ENCODE data around the gene CDC42BPA.
A peak's percentile ranks its signal among the peaks of the same experiment; 100 is the strongest.
"Not testable (repeated sequence)": the region's sequence is repeated elsewhere in the genome, so short reads cannot be mapped to it uniquely, and the experiment has no call there.

Gene CDC42BPA

DNA sequence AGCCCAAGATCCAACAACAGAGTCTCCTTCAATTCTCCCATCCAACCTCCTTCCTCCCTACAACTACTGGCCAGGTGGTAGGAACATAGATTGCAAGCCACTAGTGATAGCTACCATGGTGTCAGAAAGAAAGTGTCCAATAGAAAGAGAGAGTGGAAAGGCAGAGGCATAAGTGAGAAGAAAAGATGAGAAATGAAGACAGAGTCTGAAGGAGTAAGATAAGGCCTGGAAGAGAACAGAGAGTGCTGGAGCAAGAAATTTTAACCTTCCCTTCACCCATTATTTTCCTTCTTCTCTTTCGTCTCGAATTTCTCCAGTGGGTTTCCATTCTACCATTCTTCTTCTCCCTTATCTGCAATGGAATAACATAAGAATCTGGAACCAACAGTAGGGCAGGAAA lies 57.9 kb downstream of the CDC42BPA start:
- DNase-seq: no peak

DNA sequence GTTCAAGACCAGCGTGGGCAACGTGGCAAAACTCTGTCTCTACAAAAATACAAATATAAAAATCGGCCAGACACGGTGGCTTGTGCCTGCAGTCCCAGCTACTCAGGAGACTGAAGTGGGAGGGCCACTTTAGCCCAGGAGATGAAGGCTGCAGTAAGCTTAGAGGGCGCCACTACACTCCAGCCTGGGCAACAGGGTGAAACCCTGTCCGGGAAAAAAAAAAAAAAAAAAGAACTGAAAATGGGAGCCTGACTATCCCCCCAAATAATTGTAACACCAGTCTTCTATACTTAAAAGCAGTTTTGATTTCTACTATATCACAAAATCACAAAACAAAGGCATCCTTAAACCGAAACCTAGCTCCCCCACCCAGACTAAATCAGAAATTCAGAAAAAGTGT lies 60.3 kb downstream of the CDC42BPA start:
- DNase-seq: no peak

DNA sequence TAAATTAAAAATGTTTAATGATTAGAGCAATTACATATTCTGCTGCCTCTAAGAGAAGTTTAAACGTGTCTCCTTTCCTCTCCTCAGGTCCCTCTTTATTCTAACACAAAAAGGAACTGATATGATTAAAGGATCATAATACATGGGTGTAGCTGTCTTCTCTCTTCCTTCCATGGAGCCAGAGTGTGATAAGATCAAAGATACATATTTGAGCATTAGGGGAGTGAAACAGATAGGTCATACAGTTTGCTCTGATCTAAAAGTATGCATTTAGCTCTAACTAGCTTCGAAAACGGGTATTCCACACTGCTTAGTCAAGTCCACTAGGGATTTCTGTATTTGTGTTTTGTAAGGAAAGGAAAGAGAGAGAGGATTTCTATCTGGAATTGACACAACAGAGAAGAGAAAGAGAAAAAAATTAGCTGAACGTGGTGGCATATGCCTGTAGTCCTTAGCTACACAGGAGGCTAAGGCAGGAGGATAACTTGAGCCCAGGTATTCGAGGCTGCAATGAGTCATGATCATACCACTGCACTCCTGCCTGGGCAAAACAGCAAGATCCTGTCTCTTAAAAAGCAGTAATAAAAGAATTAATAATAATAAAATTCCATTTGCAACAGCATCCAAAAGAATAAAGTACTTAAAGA lies 63.1 kb downstream of the CDC42BPA start:
- no peak for DNase-seq

DNA sequence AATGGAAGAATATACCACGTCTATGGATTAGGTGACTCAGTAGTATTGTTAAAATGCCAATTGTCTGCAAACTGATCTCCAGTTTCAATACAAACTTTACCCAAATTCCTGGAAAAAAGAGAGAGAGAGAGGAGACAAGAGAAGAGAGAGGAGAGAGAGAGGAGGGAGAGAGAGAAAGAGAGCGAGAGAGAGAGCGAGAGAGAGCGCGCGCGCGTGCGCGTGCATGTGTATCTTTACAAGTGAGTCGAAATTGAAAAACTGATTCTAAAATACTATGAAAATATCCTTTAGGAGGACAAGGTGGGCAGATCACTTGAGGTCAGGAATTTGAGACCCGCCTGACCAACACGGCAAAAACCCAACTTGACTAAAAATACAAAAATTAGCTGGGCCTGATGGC lies 65.2 kb downstream of the CDC42BPA start:
- no peak for DNase-seq

DNA sequence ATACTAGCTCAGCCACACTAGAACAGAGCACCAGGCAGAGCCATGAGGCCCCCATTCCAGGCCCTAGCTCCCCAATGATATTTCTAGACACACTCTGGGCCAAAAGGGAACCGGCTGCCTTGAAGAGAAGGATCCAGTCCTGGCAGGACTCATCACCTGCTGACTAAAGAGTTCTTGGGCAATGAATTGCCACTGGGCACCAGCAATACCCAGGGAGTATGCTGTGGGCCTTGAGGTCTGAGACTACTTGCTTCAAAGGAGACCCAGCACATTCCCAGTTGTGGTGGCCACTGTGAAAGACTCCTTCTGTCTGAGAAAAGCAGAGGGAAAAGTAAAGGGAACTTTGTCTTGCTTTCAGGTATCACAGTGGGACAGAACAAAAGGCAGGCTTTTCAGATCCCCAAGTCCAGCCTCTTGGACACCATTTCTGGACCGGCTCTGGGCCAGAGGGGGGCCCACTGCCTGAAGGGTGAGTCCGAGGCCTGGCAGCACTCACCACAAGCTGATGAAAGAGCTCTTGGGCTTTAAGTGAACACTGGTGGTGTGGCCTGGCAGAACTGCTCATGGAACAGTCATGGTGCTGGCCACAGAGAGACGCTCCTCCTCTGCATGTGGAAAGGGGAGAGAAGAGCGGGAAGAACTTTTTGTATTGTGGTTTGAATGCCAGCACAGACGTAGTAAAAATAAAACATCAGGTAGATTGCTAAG lies 72.5 kb downstream of the CDC42BPA start:
- DNase-seq: no peak

DNA sequence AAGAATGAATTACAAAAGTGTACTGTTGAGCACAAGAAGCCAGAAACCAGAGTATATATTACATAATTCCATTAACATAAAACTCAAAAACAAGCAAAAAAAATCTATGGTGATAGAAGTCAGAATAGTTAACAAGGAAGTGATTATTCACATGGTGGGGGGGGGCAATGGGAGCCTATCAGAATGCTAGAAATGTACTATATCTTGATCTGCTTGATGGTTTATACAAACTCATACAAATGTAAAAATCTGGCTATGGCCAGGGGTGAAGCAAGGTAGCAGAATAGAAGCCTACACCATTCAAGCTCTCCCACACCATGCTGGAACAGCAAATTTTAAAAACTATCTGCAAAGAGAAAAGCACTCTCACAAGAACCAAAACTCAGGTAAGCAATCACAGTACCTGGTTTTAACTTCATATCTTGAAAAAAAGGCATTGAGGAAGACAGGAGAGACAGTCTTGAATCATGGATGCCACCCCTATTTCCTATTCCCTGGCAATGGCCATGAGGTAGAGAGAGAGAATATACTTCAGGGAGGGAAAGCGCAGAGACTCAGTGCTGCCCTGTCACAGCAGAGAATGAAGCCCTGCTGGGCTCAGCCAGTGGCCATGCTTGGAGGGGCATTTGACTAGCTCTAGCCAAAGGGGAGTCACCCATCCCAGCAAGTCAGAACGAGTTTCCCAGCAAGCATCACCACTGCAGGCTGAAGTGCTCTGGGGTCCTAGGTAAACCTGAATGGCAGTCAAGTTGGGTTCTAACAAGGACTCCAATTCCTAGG lies 73.8 kb downstream of the CDC42BPA start:
- DNase-seq: no peak

DNA sequence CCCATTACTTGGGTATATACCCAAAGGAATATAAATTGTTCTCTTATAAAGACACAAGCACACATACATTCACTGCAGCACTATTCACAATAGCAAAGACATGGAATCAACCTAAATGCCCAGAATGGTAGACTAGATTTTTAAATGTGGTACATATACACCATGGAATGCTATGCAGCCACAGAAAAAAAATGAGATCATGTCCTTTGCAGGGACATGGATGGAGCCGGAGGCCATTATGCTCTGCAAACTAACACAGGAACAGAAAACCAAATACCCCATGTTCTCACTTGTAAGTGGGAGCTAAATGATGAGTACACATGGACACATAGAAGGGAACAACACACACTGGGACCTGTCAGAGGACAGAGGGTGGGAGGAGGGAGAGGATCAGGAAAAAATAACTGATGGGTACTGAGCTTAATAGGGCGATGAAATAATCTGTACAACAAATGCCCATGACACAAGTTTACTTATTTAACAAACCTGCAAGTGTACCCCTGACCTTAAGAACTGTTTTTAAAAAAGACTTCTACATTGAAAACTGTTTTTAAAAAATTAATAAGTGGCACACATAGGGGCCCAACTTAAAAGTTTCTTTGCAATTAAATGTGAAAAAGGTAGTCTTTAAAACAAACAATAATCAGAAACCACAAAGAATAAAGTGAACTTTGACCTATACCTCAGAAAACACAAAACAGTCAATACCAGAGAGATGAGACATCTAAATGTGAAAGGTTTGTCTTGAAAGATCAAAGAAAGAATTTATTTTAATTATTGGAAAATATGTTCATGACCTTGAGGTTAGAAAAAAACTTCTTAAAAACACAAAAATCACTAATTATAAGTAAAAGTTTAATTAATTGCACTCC lies 75.2 kb downstream of the CDC42BPA start:
- DNase-seq: no peak

DNA sequence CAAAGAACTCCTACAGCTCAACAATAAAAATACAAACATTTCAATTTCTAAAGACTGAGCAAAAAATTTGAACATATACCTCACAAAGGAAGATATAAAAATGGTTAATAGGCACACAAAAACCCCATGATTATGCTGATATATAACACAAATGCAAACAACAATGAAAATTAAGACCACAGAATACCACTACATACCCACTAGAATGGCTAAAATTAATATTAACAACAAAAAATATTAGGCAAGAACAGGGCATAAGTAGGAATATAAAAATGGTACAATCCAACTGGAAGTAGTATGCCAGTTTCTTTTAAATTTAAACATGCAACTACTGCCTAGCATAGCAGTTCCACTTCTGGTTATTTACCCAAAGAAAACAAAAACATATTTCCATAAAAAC lies 77.3 kb downstream of the CDC42BPA start:
- no peak for DNase-seq

DNA sequence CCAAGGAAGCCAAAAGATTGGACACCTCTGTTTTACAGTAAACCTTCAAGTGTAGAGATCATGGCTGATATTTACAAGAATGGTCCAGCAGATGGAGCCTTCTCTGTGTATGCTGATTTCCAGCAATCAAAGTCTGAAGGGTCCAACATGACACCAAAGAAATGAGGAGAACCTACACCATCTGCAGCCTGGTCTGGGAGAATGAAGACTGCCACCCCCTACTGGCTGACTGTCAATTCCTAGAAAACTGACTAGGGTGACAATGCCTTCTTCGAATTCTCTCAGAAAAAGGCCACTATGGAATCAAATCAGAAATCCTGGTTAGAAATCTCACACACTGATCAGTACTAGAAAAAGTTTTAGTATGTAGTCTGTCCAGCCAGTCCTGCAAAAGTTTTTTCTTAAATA lies 83.3 kb downstream of the CDC42BPA start:
- no peak for DNase-seq

DNA sequence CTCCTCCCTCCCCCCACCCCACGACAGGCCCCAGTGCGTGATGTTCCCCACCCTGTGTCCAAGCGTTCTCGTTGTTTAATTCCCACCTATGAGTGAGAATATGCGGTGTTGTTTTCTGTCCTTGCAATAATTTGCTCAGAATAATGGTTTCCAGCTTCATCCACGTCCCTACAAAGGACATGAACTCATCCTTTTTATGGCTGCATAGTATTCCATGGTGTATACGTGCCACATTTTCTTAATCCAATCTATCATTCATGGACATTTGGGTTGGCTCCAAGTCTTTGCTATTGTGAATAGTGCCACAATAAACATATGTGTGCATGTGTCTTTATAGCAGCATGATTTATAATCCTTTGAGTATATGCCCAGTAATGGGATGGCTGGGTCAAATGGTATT lies 87.2 kb downstream of the CDC42BPA start:
- not testable (repeated sequence) for DNase-seq

DNA sequence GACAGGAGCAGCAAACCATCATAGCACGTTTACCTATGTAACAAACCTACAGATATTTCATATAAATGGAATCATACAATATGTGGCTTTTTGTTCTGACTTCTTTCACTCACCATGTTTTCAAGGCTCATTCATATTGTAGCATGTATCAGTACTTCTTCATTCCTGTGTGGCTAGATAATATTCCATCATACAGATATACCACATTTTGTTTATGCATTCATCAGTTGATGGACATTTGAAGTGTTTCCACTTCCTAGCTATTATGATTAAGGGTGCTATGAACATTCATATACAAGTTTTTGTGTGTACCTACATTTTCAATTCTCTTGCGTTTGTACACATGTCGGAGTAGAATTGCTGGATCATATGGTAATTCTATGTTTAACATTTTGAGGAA lies 90.1 kb downstream of the CDC42BPA start:
- DNase-seq: no peak

DNA sequence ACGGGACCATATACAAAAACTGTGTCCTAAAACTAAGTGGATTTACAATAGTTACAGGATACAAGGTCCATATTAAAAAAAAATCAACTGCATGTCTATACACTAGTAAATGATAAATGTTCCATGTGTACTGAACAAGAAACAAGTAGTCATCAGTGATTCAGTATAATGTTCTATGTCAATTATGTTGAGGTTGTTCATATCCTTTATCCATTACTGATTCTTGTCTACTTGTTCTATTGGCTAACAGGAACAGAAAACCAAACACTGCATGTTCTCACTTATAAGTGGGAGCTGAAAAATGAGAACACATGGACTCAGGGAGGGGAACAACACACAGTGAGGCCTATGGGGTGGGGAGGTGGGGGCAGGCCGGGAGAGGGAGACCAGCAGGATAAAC lies 90.5 kb downstream of the CDC42BPA start:
- no peak for DNase-seq

DNA sequence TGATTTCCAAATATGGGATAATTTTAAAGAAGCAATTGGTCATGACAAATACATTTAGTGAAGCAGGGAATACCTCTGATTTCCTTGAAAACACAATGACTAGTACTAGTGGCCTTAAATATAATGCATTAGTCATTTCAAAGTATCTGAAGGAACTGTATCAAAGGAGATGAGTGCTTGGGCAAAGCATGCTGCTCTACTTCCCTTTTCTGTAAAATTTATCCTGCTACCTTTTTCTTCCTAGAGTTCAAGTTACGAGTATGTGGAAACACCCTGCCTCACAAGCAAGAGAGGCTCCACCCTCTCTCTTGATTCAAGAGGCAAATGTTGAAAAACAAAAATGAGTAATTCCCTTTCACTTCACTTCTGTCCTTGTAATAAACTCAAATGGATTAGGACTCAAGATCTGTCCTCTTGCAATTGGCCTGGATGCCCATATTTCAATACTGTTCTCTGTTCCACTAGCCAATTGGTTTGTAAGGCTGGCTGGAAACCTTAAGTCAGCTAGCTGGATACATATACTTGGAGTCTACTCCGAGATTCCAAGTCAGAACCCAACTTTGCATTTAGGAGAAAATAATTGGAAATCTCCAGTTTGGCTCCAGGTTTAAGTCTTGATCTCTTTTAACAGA lies 92.5 kb downstream of the CDC42BPA start:
- DNase-seq: no peak

DNA sequence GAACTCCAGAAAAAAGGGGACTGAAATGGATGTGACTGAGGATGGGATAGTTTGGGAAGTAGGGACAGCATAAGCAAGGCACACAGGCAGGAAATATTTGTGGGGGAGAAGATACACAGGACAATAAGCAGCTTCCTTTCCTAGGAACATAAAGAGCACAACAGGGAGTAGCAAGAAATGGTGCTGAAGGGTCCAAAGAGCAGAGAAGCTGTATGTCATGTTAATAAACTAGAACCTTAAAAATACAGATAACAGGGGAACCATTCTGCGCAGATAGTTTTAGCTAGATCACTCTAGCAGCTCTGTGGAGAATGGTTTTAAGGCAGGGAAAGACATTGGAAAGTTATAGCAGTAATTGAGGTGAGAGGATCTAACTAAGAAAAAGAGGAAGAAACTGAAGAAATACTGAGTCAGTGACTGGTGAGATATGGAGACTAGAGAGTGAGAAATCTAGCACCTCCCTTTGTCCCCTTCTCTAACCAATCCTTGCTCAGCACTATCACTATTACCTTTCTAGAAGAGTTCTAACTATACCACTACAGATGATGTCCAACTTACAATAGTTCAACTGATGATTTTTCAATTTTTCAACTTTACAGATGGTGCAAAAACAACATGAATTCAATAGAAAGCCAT lies 95.0 kb downstream of the CDC42BPA start:
- DNase-seq: no peak

DNA sequence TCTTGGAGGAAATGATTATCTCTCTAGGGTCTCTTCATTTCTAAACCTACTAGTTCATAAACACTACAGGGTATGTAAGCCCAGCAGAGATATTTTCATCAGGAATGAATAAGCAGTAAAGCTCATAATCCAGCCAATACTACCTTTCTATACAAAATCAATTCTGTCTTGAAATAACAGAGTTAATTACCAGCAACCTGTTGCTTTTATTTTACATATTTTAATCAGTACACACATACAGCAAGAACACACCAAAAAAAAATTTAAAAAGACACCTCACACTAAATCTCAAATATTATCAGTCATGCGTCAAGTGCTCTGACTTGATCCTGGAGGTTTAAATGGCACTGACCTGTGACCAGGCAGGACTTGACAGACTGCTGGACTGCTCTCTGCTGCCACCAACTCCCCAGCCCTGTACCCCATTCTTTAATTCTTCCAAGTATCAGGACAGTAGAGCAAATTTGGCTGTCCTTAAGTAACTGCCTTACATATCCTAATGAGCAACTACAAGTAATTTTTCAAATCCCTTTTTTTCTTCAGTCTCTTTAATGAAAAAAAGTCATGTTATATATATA lies 98.5 kb downstream of the CDC42BPA start:
- no peak for DNase-seq

DNA sequence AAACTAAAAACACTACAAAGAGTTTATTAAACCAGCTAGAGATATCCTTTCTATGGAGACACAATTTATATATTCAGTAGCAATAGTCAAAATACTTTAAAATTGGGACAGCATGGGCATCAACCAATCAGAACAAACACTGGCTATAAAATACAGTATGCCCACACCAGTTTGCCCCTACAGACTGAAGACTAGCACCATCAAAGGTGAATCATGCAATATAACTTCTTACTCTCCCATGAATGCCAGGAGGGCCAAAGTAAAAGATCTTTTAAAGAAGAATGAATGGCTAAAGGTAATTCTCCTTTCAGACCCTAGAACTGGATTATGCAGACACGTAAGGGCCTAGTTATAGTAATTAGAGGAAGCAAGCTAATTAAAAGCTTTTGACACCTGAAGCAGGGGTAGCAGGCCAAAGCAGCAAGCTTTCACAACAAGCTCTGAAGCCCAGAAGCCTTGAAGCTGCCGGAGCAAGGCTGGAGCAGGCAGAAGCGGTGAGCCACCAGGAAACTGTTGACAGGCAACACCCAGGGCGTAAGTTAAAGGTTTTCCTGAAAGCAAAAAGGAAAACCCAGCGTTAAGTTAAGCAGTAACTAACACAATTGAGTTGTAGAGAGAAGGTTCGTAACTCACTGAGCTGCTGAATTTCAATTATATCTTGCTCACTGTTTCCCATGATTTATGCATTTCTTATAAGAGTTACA lies 99.3 kb downstream of the CDC42BPA start:
- DNase-seq: peak; percentile 53

DNA sequence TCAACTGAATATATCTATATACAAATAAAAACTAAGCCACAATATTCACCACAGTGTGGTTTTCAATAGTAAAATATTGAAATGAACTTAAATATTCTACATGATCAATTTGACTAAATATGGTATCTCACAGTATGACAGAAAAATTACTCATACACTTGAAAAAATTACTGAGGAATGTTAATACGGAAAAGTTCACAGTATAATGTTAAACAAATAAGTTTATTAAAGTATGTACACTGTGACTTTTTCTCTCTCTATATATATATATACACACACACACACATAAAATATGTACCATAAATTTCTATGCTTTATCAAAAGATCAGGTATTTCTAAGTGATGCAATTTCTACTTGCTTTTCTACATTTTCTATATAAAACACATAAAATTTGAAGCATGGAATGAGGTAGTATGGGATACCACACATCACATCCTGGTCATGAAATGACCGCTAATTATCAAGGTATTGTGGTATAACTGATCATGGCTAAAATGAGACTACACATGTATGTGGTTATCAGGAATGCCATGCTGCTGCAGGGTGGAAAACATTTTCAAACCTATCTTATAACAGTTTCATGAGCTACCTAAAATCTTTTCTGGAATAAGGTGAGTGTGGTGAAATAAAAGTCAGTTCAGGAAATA lies 102.3 kb downstream of the CDC42BPA start:
- DNase-seq: no peak

DNA sequence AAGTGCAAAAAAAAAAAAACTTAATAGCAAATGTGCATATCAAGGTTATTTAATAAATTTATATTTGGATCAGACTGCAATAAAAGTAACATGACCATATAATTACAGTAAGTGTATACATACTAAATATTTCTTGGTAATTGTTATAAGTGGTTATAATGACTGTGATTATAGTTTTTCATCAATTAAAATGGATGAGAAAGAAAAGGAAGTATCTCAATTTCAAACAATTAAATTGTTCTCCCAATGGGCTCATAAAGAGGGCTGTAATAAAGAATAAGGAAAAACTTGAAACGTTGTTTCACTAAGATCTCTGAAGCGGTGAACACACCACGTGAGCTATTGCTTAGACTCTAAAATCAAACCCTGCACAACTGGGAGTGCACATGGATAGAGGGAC lies 104.1 kb downstream of the CDC42BPA start:
- DNase-seq: no peak

DNA sequence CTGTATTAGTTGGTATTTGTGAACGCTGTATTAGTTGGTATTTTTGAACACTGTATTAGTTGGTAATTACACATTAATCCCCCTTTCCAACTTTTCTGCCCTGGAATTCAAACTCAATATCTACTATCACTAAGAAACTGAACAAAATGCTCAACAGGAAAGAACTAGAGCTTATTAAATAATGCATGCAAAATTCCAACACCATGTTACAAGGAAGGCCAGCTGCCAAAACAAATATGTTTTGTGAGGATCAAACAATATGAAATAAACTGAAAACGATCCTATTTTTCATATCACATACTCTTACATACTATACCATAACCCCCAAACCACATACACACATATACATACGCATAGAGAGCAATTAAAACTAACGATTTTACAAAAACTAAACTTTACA lies 104.9 kb downstream of the CDC42BPA start:
- DNase-seq: no peak

DNA sequence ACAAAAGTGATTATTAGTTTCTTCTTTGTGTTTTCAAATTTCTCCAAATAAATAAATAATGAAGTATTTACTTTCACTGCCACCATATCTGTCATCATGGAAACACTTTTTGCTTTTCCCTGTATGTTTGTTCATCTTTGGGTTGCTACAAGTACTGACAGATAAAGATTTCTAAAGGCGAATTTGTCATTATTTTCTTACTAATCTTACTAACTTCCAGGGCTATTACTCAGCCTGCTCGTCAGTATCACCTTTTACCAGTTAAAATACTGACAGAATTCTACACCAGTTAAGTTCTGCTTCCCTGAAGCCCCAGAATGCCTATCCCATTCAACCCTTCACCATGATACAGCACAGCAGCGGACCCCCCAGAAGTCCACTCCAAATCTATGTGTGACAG lies 106.1 kb downstream of the CDC42BPA start:
- no peak for DNase-seq

DNA sequence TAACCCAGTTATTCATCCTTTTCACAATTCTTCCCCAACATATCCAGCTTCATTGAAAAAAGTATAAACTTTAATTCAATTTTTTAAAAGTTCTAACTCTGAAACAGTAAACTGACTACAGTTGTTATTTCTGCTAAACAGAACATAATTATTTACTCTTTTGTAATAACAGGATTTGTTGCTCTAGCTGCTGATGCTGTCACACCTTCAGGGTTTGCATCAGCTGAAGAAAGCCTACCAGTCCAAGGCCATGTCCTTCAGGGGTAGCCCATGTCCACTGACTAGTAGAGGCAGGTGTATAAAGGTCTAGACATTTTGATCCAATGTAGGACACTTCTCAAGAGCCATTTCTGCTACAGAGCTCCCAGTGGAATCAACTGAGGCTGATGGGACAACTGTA lies 107.7 kb downstream of the CDC42BPA start:
- no peak for DNase-seq

Data from KG1 (cell line).